Measurements from ENCODE around the gene TSGA10IP. TPM values are rescaled to one million over a fixed set of nuclear protein-coding genes. Genes with fewer than 3 reads are reported as not detected.

TSGA10IP gene
- total RNA-seq, 4 donors from 2014 or later, result not detected

DNA sequence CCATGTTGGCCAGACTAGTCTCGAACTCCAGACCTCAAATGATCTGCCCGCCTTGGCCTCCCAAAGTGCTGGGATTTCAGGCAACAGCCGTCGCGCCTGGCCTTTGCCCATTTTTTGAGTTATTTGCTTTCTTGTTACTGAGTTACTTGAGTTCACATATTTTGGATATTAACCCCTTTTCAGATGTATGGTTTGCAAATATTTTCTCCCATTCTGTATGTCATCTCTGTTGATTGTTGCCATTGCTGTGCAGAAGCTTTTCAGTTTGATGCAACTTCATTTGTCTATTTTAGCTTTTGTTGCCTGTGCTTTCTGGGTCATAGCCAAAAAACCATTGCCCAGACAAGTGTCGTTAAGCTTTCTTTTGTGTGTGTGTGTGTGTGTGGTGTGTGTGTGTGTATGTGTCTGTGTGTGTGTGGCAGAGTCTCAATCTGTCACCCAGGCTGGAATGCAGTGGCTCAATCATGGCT is 6.8 kb downstream of the TSGA10IP start:
- intact Hi-C loops (cut with DNase I; ENCODE audit: low total_unique reads), result no loop called here
- TF ChIP-seq CTCF (IDR thresholded peaks at IDR 0.05) (no peak), POLR2A (IDR thresholded peaks at IDR 0.05) (no peak)
- no peak for DNase-seq (ENCODE audit: low spot score in 2 of 2)
- H3K4me3 ChIP-seq (ENCODE audit: low read depth, poor library complexity, severe bottlenecking), result no peak overlapping the region
- 61 to 67% methylated on average over 6 of the region's 6 CpGs for WGBS, 2 donors

GRCh38 chr11:65953471-65953870 is 8.2 kb downstream of the TSGA10IP start:
- intact Hi-C loops (cut with DNase I; ENCODE audit: low total_unique reads), result no loop called here
- DNase-seq (ENCODE audit: low spot score in 2 of 2), result no peak
- TF ChIP-seq CTCF (IDR thresholded peaks at IDR 0.05), result no peak
- 83 to 86% methylated on average over 20 of the region's 20 CpGs for WGBS, 2 donors
- no peak overlapping the region for H3K4me3 ChIP-seq (ENCODE audit: low read depth, poor library complexity, severe bottlenecking)

DNA sequence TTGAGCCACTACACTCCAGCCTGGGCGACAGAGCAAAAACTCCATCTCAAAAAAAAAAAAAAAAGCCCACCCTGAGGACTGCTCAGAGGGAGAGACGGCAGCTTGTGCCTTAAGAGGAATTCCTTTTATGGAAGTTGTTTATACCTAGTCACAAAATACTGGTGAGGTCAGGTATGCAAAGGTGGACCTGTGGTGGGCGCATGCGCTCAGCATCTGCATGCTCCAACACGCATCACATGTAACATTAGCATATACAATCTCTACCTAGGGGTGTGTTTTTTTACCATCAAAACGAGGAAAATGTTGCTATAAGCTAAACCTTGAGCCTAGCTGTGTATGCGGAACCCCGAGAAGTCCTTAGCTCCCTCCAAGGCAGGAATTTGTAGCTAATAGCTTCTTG is 9.5 kb downstream of the TSGA10IP start:
- DNase-seq (ENCODE audit: low spot score in 2 of 2), result no peak
- 49 to 53% methylated on average over 8 of the region's 8 CpGs for WGBS, 2 donors
- intact Hi-C loops (cut with DNase I; ENCODE audit: low total_unique reads), result no loop called here
- H3K4me3 ChIP-seq (ENCODE audit: low read depth, poor library complexity, severe bottlenecking), result no peak overlapping the region
- TF ChIP-seq POLR2A (IDR thresholded peaks at IDR 0.05) (no peak), CTCF (IDR thresholded peaks at IDR 0.05) (no peak)

DNA sequence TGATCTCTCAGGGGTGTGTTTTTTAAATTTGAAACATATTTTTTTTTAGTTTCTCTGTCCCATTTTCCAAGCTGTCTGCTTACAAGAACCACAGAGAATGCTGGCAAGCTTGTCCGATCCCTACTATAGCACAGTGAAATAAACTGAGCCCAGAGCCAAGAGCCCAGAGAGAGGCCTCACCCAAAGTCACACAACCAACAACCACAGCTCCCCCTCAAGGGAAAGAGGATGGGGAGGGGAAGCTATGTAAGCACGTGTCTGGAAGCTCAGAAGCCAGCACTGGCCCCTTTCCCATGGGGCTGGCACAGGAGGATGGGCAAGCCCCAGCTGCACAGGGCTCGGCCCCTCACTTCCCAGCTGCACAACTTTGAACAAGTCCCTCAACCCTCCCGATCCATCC is 13.0 kb downstream of the TSGA10IP start:
- no peak overlapping the region for H3K4me3 ChIP-seq (ENCODE audit: low read depth, poor library complexity, severe bottlenecking)
- intact Hi-C loops (cut with DNase I; ENCODE audit: low total_unique reads), result no loop called here
- no peak for DNase-seq (ENCODE audit: low spot score in 2 of 2)
- TF ChIP-seq POLR2A (IDR thresholded peaks at IDR 0.05) (no peak), CTCF (IDR thresholded peaks at IDR 0.05) (no peak)
- 35% methylated on average over 4 of the region's 4 CpGs for WGBS, 2 donors

GRCh38 chr11:65958774-65959420 is 13.6 kb downstream of the TSGA10IP start:
- TF ChIP-seq CTCF (IDR thresholded peaks at IDR 0.05), result no peak
- TF ChIP-seq POLR2A (IDR thresholded peaks at IDR 0.05), result no peak

DNA sequence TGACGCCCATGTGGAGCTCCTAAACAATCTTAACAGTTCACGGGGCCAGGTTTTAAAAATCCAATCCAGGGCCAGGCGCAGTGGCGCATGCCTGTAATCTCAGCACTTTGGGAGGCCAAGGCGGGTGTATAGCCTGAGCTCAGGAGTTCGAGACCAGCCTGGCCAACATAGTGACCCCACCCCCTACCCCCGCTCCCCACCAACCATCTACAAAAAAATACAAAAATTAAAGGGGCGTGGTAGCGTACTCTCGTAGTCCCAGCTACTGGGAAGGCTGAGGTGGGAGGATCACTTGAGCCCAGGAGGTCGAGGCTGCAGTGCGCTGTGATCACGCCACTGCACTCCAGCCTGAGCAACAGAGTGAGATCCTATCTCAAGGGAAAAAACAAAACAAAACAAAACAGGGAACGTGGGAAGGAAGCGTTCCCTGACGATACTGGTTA is 15.6 kb downstream of the TSGA10IP start:
- DNase-seq (ENCODE audit: low spot score in 2 of 2), result no peak
- H3K4me3 ChIP-seq (ENCODE audit: low read depth, poor library complexity, severe bottlenecking), result peak overlapping the region; percentile 93
- TF ChIP-seq POLR2A (IDR thresholded peaks at IDR 0.05), result no peak
- TF ChIP-seq CTCF (IDR thresholded peaks at IDR 0.05), result no peak
- intact Hi-C loops (cut with DNase I; ENCODE audit: low total_unique reads), result no loop called here
- WGBS, 2 donors, result 50 to 52% methylated on average over 16 of the region's 16 CpGs

More at GRCh38 chr11:65958774-65959420, 13.6 kb downstream of the TSGA10IP start:
- WGBS, 2 donors, result 68 to 71% methylated on average over 12 to 17 of the region's 17 CpGs
- DNase-seq (ENCODE audit: low spot score in 2 of 2), result no peak
- intact Hi-C loops (cut with DNase I; ENCODE audit: low total_unique reads), result no loop called here
- H3K4me3 ChIP-seq (ENCODE audit: low read depth, poor library complexity, severe bottlenecking), result no peak overlapping the region
